Keratinocyte (primary cell): ENCODE measurements around the gene SLC4A1AP. TPM values are rescaled to one million over a fixed set of nuclear protein-coding genes. Genes with fewer than 3 reads are reported as not detected.
"Not testable (repeated sequence)": the region's sequence is repeated elsewhere in the genome, so short reads cannot be mapped to it uniquely, and the experiment has no call there.

Experiments used
- DNase-seq: peaks from one replicate; pipeline ENCODE4 v3.0.0-alpha.2; 2011; ENCODE audit warnings: low read depth, missing footprints, low spot score
- FAIRE-seq: peaks from 2 replicates; lab custom pipeline; 2011; peaks lifted over from hg19 to GRCh38; lab: Jason Lieb, UNC
- H2AFZ ChIP-seq: 2 replicates; pipeline ENCODE4 v1.6.0; 2012; ENCODE audit warnings: low read length, control low read depth, inconsistent platforms; ENCODE audit not compliant: control insufficient read depth
- H3K27ac ChIP-seq: 2 replicates; pipeline ENCODE4 v1.5.1; 2011; ENCODE audit warnings: low read length; ENCODE audit not compliant: control insufficient read depth, insufficient read depth
- H3K27me3 ChIP-seq: 3 replicates; pipeline ENCODE4 v1.6.0; 2011; ENCODE audit warnings: low read length; ENCODE audit not compliant: control insufficient read depth, insufficient read depth; ENCODE audit errors: extremely low read depth
- H3K36me3 ChIP-seq, 2 experiments: 2 replicates in 1 of 2; 3 replicates in 1 of 2; pipeline ENCODE4 v1.5.1; 2011; ENCODE audit warnings: low read length in 2 of 2, mild to moderate bottlenecking in 1 of 2; ENCODE audit not compliant: control insufficient read depth in 2 of 2, insufficient read depth in 2 of 2; ENCODE audit errors: extremely low read depth in 1 of 2
- H3K4me1 ChIP-seq: 3 replicates; pipeline ENCODE4 v1.5.1; 2011; ENCODE audit warnings: low read length; ENCODE audit not compliant: control insufficient read depth, insufficient read depth; ENCODE audit errors: extremely low read depth
- H3K4me2 ChIP-seq: 3 replicates; pipeline ENCODE4 v1.6.0; 2011; ENCODE audit warnings: low read depth, low read length; ENCODE audit not compliant: control insufficient read depth, insufficient read depth; ENCODE audit errors: extremely low read depth
- H3K4me3 ChIP-seq, 3 experiments: fragments of 200-600 bp in 1 of 3; sonication (generic) in 1 of 3; 2 replicates in 2 of 3; 3 replicates in 1 of 3; pipeline ENCODE4 v1.5.1; 2011 to 2016; ENCODE audit warnings: low read length in 3 of 3, mild to moderate bottlenecking in 3 of 3, control low read depth in 2 of 3, inconsistent platforms in 1 of 3, low read depth in 1 of 3, mixed read lengths in 1 of 3, mixed run types in 1 of 3, moderate library complexity in 1 of 3; ENCODE audit not compliant: control insufficient read depth in 2 of 3, insufficient read depth in 2 of 3; ENCODE audit errors: extremely low read depth in 1 of 3
- H3K79me2 ChIP-seq: 2 replicates; pipeline ENCODE4 v1.6.0; 2012; ENCODE audit warnings: low read length; ENCODE audit not compliant: control insufficient read depth, insufficient read depth
- H3K9ac ChIP-seq: 3 replicates; pipeline ENCODE4 v1.6.0; 2011; ENCODE audit warnings: low read length; ENCODE audit not compliant: control insufficient read depth, insufficient read depth; ENCODE audit errors: extremely low read depth
- H3K9me1 ChIP-seq: 3 replicates; pipeline ENCODE4 v1.6.0; 2011; ENCODE audit warnings: low read length; ENCODE audit not compliant: control insufficient read depth, insufficient read depth; ENCODE audit errors: extremely low read depth
- H3K9me3 ChIP-seq: 2 replicates; pipeline ENCODE4 v1.5.1; 2012; ENCODE audit warnings: low read depth, low read length; ENCODE audit not compliant: control insufficient read depth
- H4K20me1 ChIP-seq: 3 replicates; pipeline ENCODE4 v1.6.0; 2011; ENCODE audit warnings: low read length; ENCODE audit not compliant: control insufficient read depth, insufficient read depth; ENCODE audit errors: extremely low read depth
- EZH2 ChIP-seq: IDR thresholded peaks from one replicate; pipeline ENCODE4 v1.6.1; 2012; ENCODE audit warnings: inconsistent platforms, mild to moderate bottlenecking, low read length, moderate library complexity
- dilution Hi-C: fragments of 300-500 bp; cut with MboI; formaldehyde crosslinking; loops from one replicate; pipeline ENCODE4 v1.7.0; 2020; ENCODE audit warnings: low sequenced_read_pairs; ENCODE audit not compliant: extremely low pct_ligation_motif_present
- polyA plus RNA-seq, 5 experiments: library from polyadenylated mRNA; depleted of rRNA in 3 of 5; stranded (reverse) in 3 of 5; stranded (forward) in 1 of 5; unstranded in 1 of 5; fragments of >200 nt; gene quantifications; 1 replicate in 1 of 5; 2 replicates in 3 of 5; 3 replicates in 1 of 5; pipeline versions ENCODE4 v1.2.1 to v1.2.3, GENCODE V29; 2011 to 2012; ENCODE audit warnings: missing spikeins in 2 of 5, low read depth in 1 of 5, low replicate concordance in 1 of 5
- TF ChIP-seq, protein P1 (sequence below), 3 experiments: IDR thresholded peaks in 1 of 3; conservative IDR thresholded peaks in 1 of 3; optimal IDR thresholded peaks in 1 of 3; 2 replicates in 2 of 3; 3 replicates in 1 of 3; pipeline versions ENCODE3 to v1.5.1; 2011; ENCODE audit warnings: low read length in 3 of 3, mild to moderate bottlenecking in 3 of 3, moderate library complexity in 2 of 3, control low read depth in 1 of 3, inconsistent platforms in 1 of 3; ENCODE audit not compliant: insufficient read depth in 2 of 3; ENCODE audit errors: extremely low read depth in 1 of 3

The SLC4A1AP gene
- polyA plus RNA-seq, 1 donor (not counting 4 experiments of a cell fraction or from before 2014, with no cell fraction given), result 17.0 TPM

DNA sequence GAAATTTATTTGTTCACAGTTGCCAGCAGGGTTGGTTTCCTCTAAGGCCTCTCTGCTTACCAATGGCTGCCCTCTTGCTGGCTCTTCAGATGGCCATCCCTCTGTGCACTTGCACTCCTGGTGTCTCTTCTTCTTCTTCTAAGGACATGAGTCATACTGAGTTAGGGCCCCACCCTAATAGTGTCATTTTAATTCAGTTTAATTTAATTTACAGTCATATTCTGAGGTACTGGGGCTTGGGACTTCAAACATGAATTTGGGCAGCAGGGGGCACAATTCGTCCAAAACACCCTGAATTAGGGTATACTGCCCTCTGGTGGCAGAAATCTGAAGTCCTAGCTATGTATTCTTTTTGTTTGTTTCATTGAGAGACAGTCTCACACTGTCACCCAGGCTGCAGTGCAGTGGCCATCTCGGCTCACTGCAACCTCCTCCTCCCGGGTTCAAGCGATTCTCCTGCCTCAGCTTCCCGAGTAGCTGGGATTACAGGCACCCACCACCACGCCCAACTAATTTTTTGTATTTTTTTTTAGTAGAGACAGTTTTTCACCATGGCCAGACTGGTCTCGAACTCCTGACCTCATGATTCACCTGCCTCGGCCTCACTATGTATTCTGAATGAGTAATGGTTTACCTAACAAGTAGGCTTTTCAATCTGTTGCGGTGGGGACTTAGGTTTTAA lies 19.8 kb downstream of the SLC4A1AP start:
- TF ChIP-seq, protein P1, sequence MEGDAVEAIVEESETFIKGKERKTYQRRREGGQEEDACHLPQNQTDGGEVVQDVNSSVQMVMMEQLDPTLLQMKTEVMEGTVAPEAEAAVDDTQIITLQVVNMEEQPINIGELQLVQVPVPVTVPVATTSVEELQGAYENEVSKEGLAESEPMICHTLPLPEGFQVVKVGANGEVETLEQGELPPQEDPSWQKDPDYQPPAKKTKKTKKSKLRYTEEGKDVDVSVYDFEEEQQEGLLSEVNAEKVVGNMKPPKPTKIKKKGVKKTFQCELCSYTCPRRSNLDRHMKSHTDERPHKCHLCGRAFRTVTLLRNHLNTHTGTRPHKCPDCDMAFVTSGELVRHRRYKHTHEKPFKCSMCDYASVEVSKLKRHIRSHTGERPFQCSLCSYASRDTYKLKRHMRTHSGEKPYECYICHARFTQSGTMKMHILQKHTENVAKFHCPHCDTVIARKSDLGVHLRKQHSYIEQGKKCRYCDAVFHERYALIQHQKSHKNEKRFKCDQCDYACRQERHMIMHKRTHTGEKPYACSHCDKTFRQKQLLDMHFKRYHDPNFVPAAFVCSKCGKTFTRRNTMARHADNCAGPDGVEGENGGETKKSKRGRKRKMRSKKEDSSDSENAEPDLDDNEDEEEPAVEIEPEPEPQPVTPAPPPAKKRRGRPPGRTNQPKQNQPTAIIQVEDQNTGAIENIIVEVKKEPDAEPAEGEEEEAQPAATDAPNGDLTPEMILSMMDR (optimal IDR thresholded peaks at IDR 0.05 in 1 of 3, IDR thresholded peaks at IDR 0.05 in 1 of 3, conservative IDR thresholded peaks at IDR 0.05 in 1 of 3; ENCODE audit: extremely low read depth in 1 of 3, insufficient read depth in 2 of 3, low read length in 3 of 3), result peak; percentile 87 to 97 (median 93)
- no peak for TF ChIP-seq EZH2
- no peak for FAIRE-seq
- peaks cover 4% of the 10 kb centered on the region for H3K9me1 ChIP-seq
- H3K36me3 ChIP-seq, result peaks cover 6 to 15% of the 10 kb centered on the region in 2 experiments
- dilution Hi-C loops, result no loop called here
- H2AFZ ChIP-seq, result no peak overlapping the region
- no peaks in the 10 kb centered on the region for H3K79me2 ChIP-seq
- DNase-seq, result no peak
- no peaks in the 10 kb centered on the region for H4K20me1 ChIP-seq
- H3K4me1 ChIP-seq, result peaks cover 49% of the 10 kb centered on the region
- peak overlapping the region; percentile 82 for H3K27ac ChIP-seq
- H3K4me2 ChIP-seq, result peak overlapping the region; percentile 3
- no peaks in the 10 kb centered on the region for H3K9me3 ChIP-seq
- H3K9ac ChIP-seq, result peak overlapping the region; percentile 54
- H3K27me3 ChIP-seq, result no peaks in the 10 kb centered on the region
- no peak overlapping the region for H3K4me3 ChIP-seq

DNA sequence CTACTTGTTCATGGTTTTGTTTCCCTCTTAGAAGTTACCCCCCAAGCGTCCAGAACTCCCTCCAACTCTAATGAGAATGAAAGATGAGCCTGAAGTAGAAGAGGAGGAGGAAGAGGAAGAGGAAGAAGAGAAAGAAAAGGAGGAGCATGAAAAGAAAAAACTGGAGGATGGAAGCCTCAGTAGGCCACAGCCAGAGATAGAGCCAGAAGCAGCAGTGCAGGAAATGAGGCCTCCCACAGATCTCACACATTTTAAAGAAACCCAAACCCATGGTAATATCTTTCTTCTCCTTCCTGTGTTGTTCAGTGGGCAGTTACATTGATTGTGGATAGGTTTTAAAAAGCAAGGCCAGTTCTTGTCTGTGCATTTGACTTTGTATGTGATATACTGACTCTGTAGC lies 21.3 kb downstream of the SLC4A1AP start:
- H3K9ac ChIP-seq, H3K27me3 ChIP-seq, H3K9me1 ChIP-seq, H2AFZ ChIP-seq, H3K27ac ChIP-seq, H3K79me2 ChIP-seq, FAIRE-seq, H4K20me1 ChIP-seq, H3K4me3 ChIP-seq, dilution Hi-C loops, H3K9me3 ChIP-seq, DNase-seq, H3K4me2 ChIP-seq: not testable (repeated sequence)
- Histone ChIP-seq H3K4me1 (peaks cover 62% of the 10 kb centered on the region), H3K36me3 (peaks cover 6 to 12% of the 10 kb centered on the region in 2 experiments)

DNA sequence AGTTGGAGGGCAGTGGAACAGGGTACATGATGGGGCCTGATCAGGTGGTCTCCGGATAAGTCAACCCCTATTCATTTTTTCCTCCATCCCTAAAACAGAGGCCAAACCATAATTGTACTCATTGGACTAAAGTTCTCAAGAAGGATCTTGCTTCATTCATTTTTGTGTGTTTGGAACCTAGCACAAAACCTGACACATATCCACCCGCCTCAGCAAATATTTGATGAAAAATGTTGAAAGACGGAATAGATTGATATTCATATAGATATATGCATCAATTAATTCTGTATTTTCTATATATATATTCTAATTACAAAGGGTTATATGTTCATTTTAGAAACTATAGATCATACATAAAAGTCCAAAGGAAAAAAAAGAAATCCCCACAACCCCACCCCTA lies 21.9 kb downstream of the SLC4A1AP start:
- no peak for DNase-seq
- FAIRE-seq, result no peak
- Histone ChIP-seq H4K20me1 (no peaks in the 10 kb centered on the region), H3K79me2 (no peaks in the 10 kb centered on the region), H2AFZ (no peak overlapping the region), H3K27me3 (no peaks in the 10 kb centered on the region), H3K9ac (no peak overlapping the region), H3K9me1 (peaks cover 4% of the 10 kb centered on the region), H3K36me3 (peaks cover 6 to 12% of the 10 kb centered on the region in 2 experiments), H3K4me1 (peaks cover 62% of the 10 kb centered on the region), H3K27ac (no peak overlapping the region), H3K4me2 (no peak overlapping the region), H3K4me3 (no peak overlapping the region), H3K9me3 (no peaks in the 10 kb centered on the region)
- dilution Hi-C loops, result no loop called here
- no peak for TF ChIP-seq EZH2
- TF ChIP-seq, protein P1 (optimal IDR thresholded peaks at IDR 0.05 in 1 of 3, IDR thresholded peaks at IDR 0.05 in 1 of 3, conservative IDR thresholded peaks at IDR 0.05 in 1 of 3; ENCODE audit: extremely low read depth in 1 of 3, insufficient read depth in 2 of 3, low read length in 3 of 3), result no peak
